GM19351 (cell line): ENCODE results near the gene CDH4.
"Not testable (repeated sequence)": the region's sequence is repeated elsewhere in the genome, so short reads cannot be mapped to it uniquely, and the experiment has no call there.

Source experiments
- ATAC-seq: cut with Tn5 transposase; IDR thresholded peaks from one replicate; pipeline ENCODE4 v1.9.1; 2021; ENCODE audit warnings: mild to moderate bottlenecking, moderate library complexity; ENCODE audit not compliant: unreplicated experiment

CDH4 gene

GRCh38 chr20:61972636-61973508, 720.8 kb downstream of the CDH4 start:
- ATAC-seq, result no peak

GRCh38 chr20:61973515-61974356, 721.7 kb downstream of the CDH4 start:
- ATAC-seq, result no peak

DNA sequence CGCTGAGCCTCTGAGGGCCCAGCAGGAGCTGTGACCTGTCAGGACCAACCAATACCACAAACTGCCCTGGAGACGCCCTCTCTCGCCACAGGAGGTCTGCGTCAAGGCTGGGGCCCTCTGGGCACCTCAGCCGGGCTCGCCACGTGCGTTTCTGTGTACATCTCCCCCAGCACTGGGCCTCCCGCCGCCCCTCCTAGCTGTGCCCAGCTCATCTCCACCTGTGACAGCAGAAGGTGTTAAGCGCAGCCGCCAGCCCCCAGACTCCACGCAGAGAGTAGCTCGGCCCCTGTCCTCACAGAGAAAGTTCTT, 722.2 kb downstream of the CDH4 start:
- ATAC-seq, result no peak

DNA sequence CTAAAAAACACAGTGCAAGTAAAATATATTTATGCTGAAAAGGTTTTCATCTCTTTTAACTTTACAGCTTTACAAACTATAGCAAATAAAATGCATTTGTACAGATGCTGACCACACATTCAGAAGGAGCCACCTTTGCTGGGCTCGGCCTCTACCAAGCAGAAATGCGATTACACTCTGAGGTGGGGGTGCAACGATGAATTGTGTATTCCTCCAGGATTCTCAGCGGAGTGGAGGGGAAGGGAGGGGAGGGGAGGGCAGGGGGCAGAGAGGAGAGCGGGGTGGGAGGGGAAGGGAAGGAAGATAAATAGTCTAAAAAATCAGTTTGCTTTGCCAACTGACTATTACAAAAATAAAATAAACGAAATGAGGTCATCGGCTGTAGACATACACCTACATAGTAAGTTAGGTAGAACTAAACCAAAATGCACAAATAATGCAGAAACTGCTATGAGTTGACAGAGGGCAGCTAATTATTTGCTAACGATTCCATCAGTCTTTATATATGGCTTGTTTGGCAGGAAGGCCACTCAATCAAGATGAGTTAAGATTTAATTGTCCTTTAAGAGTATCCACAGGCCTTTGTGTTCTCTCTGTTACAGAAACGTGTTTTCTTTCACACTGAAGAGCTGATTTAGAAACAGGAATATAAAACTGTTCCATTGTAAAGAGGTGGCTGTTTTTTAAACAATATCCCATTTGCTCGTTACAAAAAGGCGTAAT, 723.5 kb downstream of the CDH4 start:
- no peak for ATAC-seq

- no peak for ATAC-seq
Measured at GRCh38 chr20:61976263-61976643, 724.2 kb downstream of the CDH4 start.

DNA sequence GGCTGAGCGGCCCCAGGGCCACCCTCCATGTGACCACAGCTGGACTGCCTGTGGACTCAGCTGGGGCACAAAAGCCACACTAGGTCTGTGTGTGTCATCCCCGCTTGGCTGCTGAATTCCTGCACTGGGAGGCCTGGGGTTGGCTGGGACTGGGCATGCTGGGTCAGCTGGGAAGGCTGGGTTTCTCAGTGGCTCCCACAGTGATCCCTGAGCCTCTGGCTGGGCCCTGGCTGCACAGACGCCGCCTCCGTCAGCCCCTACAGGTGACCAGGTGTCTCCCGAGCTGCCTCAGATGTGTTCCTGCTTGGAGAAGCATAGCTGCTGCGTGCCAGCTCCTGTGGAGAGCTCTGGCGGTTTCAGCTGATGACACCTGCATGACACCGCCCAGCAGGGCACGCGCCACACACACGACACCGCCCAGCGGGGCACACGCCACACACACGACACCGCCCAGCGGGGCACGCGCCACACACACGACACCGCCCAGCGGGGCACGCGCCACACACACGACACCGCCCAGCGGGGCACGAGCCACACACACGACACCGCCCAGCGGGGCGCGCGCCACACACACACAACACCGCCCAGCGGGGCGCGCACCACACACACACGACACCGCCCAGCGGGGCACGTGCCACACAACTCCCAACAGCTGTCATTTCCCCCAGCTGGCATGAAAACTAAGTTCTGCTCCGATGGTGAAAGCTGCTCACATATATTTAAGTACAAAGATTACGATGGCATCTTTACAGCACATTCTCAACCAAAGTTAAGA, 724.8 kb downstream of the CDH4 start:
- ATAC-seq, result no peak

DNA sequence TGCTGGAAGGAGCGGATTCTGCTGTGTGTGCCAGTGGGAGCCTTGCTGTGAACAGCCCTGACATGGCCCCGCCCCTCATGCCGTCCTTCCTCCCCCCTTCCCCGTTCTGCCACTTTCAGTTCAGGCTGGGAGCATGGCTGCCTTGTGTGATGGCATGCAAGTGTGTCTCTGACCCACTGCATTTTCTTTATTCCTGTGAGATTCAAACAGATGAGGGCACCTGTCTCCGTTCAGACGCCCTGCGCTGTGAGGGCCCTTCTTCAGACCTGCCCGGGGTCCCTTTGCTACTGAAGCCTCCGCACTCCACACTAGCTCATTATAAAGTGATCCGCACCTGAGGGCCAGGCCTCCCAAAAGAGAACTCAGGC, 725.3 kb downstream of the CDH4 start:
- no peak for ATAC-seq

DNA sequence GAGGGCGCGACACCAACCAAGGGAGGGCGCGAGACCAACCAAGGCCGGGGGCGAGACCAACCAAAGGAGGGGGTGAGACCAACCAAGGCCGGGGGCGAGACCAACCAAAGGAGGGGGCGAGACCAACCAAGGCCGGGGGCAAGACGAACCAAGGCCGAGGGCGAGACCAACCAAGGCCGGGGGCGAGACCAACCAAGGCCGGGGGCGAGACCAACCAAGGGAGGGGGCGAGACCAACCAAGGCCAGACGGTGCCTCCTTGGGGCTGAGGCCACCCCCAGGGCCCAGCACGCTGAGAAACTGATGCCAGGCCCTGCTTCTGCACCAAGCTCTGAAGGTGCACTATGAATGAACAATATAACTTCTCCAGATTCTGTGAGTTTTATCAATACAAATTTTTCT, 726.4 kb downstream of the CDH4 start:
- ATAC-seq, result no peak

GRCh38 chr20:61979090-61979489, 727.0 kb downstream of the CDH4 start:
- no peak for ATAC-seq

DNA sequence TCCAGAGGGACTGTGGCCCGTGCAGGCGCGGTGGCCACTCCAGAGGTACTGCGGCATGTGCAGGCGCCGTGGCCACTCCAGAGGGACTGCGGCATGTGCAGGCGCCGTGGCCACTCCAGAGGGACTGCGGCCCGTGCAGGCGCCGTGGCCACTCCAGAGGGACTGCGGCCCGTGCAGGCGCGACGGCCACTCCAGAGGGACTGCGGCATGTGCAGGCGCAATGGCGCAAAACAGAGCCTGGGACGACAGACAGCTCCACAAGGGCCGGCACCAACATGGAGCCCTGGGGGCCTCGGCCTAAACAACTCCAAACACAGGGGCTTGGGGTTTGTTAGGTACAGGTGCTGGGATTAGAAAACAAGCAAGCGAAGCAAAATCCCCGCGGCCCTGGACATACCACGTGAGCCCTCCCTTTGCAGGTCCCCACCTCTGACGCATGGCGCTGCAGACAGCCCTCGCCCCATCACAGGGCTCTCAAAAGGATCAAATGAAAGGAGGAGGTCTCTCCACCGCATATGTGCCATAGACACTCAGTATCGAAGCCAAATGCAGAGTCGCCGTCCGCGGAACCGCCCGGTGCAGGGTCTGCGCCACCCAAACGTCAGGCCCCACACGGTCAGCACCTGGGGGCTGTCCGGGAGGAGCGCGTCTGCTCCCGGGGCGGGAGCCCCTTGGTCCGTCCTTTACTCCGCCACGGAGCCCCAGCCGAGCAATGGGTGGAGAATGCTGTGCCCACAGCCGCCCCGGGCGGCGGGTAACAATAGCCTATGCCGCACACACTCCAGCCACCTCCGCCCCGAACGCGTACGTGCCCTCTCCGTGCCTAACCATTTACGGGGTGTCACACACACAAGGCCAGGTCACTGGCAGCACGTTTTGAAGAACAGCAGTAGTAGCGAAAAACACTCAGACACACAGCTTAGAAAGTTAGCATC, 727.9 kb downstream of the CDH4 start:
- no peak for ATAC-seq

DNA sequence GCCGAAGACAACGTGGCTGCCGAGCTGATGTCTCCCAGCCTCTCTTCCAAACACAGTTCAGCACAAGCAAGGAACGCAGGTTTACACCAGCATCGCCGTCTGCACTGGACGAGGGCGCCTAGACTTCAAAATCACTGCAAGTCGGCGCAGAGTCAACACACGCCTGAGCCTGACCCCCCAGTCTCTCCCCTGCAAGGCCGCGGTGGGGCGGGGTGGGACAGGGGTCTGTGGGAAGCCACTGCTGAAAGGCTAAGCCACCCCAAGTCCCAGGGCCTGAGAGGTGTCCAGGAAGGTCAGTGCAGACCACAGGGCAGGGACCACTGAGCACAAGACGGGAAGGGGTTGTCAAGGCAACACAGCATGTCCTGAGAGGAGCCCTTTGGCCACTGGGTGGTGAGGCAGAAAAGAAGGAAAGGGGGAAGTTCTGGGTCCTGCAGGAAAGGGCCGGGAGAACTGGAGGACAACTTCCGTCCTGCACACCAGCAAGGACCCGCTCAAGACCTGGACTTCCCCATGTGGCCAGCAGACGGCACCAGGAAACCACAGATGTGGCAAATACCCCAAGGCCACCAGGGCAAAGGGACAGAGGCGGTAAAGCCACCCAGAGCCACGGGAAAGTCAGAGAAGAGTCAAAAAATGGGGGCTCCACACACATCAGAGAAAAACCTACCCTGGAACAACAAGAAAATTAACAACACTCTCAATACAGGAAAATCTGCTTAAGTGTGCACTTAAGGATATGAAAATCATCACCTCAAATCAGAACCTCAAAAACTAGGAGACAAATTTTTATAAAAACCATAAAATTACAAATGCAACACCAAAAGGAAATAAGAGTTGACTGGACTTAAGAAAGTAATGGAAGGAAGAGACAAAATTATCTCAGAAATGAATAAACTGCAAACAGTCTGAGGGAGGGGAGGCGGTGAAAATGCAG, 728.9 kb downstream of the CDH4 start:
- no peak for ATAC-seq

DNA sequence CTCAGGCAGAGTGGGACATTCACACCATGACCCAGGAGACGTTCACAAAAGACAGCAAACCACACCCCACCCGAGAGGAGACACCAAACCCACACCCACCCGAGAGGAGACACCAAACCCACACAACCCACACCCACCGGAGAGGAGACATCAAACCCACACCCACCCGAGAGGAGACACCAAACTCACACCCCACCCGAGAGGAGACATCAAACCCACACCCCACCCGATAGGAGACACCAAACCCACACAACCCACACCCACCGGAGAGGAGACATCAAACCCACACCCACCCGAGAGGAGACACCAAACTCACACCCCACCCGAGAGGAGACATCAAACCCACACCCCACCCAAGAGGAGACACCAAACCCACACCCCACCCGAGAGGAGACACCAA, 729.6 kb downstream of the CDH4 start:
- not testable (repeated sequence) for ATAC-seq

- ATAC-seq, result no peak
Measured at GRCh38 chr20:61982191-61982950, 730.3 kb downstream of the CDH4 start.

DNA sequence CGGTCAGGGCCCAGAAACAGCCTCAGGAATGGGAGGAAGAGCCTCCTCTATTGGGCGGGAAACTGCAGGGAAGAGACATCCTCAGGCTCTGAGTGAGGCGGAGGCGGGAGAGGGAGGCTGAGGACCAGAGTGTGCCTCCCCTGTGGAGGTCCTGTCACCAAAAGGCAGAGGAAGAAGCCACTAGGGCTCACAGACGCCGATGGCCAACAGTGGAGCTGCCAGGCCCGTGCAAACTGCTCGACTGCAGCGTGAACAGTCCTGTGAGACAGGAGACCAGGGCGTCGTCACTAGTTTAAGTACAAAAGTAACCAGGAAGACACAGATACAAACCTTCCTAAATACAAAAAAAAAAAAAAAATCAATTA, 730.9 kb downstream of the CDH4 start:
- ATAC-seq, result no peak

DNA sequence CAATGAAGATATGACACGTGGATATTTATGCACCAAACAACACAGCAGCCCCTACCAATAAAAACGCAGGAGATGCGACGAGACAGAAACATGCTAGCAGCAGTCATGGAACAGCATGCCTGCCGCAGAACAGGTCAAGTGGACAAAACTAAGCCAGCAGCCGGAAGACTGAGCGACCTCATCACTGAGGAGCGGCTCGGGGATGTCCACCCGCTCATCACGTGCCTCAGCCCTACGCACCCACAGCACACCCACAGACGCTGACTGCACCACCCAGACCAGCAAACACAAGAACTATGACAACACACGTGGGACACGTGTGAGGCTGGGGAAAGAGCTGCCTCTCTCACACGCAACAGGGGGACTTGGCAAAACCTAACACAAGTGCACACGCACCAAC, 731.9 kb downstream of the CDH4 start:
- ATAC-seq, result no peak

DNA sequence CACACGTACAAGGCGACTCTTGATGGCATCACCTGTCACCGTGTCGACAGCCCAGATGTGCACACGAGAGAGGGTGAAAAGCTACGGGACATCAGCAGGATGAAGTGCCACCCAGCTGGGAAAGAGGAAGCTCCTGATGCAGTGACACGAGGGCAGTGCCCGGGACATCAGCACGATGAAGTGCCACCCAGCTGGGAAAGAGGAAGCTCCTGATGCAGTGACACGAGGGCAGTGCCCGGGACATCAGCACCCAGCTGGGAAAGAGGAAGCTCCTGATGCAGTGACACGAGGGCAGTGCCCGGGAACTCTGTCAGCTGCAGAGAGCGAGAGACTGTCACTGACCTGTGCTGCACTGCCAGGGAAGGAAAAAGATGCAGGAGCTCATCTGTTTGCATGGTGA, 732.4 kb downstream of the CDH4 start:
- ATAC-seq, result not testable (repeated sequence)

- no peak for ATAC-seq
Measured at GRCh38 chr20:61985096-61985495, 733.0 kb downstream of the CDH4 start.

- no peak for ATAC-seq
Measured at GRCh38 chr20:61986762-61987321, 734.8 kb downstream of the CDH4 start.
